GM21360 (cell line): ENCODE results near the gene TUBB3.
"Not testable (repeated sequence)": the region's sequence is repeated elsewhere in the genome, so short reads cannot be mapped to it uniquely, and the experiment has no call there.

ENCODE experiments used
- ATAC-seq: cut with Tn5 transposase; IDR thresholded peaks from one replicate; pipeline ENCODE4 v1.9.1; 2021; ENCODE audit warnings: mild to moderate bottlenecking, moderate library complexity; ENCODE audit not compliant: unreplicated experiment

TUBB3 gene

DNA sequence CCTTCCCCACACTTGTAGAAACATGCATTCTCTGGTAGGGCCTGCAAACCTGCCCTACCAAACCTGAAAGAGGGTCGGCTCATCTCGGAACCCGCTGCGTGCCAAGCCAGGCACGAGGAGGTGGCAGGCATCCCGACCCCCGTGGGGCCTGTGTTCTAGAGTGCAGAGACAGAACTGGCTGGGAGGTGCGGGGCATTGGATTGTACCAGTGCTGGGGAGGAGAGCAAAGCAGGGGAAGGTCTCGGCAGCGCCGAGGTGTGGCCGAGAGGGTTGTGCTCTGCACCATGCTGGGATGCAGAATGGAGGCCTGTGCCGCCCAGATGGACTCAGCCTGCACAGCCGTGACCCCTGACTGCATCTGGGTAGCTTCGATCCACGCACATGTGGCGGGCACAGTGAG, 22.3 kb upstream of the TUBB3 start:
- ATAC-seq: no peak

DNA sequence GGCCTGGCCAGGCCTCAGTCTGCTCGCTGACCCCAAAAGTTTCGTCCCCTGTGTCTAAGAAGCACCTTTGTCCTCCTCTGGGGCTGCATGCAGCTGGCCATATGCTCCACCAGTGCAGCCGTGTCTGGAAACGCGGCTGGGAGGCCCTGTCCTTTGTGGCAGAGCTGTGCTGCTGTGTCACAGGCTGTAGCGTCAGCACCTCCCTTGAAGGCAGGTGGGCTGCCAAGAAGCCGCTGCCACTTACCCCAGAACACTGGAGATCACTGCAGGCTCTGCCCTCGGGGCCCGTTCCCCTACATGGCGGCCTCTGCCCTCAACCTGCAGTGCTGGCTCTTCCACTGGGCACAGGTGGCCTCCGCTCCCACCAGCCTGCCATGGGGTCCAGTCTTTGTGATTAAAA, 20.2 kb upstream of the TUBB3 start:
- ATAC-seq: no peak

DNA sequence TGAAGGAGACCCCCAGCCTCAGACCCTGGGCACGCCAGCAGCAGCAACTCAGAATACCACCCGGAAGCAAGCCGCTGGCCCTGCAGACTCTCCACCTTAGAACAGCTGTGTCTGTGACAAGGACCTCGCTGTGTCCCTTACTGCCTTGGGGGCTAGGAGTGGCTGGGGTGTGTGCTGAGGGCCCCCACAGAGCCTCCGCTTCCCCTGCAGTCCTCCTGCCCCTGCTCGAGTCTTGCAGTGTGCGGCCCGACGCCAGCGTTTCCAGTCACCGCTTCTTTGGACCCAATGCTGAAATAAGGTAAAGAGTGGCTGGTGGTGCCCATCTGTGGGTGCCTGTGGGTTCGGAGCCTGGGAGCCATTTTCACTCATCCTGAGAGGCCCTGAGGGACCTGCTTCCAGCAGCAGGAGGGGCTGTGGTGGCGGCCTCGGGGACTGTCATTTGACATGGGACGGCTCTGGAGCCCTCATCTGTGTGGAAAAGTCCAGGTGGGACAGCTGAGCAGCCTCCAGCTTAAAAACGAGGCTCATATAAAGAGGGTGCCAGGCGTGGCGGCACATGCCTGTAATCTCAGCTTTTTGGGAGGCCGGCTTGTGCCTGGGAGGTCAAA, 19.1 kb upstream of the TUBB3 start:
- no peak for ATAC-seq

DNA sequence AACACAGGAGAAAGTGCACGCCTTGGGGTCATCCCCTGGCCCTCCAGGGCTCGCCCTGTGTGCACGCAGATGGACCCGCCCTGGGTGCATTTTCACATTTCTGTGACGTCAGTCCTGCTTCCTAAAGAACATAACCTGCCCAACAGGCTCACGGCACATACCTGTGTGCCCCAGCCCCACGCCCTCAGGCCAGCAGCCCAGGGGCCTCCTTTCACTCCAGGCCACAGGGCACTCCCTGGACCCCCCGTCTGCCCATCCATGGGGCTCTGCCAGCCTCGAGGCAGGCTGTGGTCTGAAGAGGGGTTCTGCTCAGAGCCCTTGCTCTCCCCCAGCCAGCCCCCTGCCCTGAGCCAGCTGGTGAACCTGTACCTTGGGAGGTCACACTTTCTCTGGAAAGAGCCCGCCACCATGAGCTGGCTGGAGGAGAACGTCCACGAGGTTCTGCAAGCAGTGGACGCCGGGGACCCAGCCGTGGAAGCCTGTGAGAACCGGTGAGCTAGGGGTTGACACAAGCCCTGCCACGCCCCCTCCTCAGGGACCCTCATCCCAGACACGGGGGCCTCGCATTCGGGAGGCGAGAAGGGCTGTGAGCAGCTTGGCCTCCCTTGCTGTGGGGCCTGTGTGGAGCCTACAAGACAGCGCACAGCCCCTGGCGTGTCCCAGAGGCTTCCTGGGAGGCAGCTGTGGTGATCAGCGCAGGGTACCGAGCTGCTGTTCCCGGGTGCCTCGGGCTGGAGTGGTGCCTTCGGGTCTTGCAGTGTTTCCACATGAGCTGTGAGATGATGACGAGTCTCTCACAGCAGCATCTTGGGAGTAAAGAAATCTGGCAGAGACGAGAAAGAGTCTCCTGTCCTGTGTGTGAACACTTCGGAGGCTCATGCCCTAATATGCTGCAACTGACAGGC, 18.3 kb upstream of the TUBB3 start:
- no peak for ATAC-seq

DNA sequence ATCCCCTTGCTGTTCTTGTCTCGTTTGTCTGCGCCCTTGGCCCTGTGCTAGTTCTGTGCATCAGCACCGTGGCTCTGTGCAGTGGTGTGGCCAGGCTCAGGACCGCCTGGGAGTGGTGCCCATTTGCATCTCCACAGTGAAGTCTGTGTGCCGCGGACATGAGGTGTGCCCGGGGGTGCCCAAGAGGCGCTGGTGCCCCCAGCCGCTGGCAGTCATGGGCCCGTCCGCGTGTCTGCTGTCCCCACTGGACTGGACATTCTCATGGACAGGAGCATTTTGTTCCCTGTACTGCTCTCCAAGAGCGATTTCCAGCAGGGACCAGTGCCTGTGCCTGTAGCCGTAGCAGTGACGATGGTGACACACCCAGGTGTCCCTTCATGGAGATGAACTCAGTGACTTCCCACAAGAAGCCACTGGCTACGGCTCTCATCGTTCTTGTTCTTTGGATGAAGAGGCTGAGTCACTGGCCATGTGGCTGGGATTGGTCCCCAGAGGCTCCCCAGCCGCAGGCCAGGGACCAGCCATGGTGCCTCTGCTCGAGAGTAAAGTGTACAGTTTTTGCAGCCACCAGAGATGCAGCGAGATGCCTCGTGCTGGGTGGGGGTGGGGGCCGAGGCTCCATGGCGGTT, 17.5 kb upstream of the TUBB3 start:
- no peak for ATAC-seq

DNA sequence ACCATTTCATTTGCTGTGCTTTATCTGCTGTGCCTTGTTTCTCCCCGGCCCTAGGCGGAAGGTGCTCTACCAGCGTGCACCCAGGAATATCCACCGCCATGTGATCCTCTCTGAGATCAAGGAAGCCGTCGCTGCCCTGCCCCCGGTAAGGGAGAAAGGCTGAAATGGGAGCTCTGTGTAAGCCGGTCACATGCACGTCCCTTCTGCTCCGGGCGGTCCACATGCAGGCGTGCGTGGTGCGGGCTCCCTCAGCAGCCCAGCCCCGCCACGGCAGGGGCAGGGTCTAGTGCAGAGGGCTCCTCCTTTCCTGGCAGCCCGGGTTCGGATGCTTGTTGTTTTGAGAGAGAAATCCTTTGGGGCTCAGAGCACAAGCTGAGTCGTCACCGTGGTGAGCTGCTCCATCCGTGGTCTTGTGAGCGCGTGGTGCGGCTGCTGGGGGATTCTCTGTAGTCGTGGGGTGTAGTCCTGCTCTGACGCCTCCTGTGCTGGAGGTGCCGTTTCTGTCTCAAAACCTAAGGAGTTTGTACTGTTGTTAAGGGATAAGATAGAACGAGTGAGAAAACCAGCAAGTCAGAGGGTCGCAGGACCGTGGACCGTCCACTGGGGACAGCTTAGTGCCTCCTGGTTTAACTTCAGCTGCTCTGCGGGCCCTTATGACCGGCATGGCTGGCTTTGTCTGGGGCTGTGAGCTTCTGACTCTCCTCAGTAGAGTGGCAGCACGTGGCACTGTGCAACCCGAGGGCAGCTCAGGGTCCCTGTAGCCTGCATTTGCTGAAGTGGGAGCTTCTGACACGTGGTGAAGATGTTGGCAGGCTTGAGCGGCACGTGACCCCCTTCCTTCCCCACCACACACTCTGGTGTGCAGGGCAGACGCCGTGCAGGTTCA, 16.8 kb upstream of the TUBB3 start:
- ATAC-seq: no peak

DNA sequence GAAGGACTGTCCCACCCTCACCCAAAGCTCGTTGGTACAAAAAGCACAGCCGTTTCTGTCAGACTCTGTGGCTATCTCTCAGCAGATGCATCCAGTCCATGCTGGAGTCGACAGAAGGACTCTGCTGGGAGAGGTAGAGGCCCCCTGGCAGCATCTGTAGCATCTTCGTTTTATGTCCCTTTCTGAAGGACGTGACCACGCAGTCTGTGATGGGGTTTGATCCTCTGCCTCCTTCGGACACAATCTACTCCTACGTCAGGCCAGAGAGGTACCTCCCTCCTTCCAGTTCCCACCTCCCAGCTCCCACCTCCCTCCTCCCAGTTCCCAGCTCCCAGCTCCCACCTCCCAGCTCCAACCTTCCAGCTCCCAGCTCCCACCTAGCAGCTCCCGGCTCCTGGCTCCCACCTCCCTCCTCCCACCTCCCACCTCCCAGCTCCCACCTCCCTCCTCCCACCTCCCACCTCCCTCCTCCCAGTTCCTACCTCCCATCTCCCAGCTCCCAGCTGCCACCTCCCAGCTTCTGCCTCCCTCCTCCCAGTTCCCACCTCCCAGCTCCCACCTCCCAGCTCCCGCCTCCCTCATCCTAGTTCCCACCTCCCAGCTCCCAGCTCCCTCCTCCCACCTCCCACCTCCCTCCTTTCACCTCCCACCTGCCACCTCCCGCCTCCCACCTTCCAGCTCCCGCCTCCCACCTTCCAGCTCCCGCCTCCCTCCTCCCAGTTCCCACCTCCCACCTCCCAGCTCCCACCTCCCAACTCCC, 15.9 kb upstream of the TUBB3 start:
- ATAC-seq: no peak

DNA sequence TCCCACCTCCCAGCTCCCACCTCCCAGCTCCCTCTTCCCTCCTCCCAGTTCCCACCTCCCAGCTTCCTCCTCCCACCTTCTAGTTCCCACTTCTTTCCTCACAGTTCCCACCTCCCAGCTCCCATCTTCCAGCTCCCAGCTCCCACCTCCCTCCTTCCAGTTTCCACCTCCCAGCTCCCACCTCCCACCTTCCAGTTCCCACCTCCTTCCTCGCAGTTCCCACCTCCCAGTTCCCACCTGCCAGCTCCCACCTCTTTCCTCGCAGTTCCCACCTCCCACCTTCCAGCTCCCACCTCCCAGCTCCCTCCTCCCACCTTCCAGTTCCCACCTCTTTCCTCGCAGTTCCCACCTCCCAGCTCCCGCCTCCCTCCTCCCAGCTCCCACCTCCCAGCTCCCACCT, 14.9 kb upstream of the TUBB3 start:
- ATAC-seq: no peak

DNA sequence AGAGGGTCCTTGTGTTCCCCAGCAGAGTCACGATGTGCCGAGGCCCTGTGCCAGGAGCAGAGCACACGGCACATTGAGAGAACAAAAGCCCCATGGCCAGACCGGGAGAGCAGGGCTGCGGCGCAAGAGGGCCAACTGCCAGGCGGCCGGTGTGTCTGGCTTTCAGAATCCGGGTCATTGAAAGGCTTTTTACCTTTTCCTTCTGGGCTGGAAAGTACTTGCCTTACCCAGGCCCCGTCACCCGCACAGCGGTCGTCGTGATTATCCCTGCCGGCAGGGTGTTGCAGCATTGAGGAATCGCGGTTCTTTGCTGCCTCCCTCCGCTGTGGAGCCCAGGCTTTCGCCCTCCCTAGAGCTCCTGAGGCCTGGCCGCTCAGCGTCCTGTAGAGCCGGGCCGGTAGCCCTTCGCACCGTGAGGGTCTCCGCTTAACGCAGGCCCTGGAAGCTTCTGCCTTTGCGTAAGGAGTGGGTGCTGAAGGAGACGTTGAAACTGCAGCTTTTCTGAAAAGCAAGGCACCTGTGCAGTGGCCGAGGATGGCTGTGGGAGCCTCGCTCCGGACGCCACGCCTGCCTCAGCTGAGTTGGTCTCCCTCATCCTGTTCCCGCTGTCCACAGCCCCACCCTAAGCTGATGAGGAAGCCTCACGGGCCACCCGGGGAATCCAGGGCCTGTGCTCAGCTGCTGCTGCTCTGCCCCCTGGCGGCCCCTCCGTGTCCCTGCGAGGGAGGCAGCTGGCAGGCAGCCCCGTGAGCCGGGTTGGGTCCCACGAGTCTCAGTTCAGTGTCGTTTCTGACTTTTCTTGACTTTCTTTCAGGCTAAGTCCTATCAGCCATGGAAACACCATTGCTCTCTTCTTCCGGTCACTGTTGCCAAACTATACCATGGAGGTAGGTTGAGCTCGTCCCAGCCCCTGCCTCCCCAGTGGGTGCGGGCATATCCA, 13.1 kb upstream of the TUBB3 start:
- ATAC-seq: no peak

DNA sequence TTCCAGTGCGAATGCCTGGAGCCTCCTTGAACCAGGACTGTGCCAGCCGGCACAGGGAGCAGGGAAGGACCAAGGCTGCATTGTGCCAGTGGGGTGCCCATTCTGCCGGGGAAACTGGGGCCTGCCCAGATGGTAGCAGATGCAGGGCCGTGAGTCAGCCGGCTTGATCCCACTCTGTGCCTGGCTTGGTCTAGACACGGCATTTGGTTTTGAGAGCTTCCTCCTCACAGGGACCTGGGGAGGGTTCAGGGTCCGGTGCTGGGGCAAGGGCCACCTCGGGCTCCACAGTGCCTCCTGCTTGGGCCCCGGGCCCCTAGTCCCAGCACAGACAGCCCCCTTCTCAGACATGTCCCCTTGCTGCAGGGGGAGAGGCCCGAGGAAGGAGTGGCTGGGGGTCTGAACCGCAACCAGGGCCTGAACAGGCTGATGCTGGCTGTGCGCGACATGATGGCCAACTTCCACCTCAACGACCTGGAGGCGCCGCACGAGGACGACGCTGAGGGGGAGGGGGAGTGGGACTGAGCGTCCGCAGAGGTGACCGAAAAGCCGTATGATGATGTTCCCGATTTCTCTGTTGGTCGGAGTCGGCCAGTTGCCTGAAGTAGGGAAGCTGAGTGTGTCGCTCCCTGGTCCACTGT, 12.3 kb upstream of the TUBB3 start:
- ATAC-seq: no peak

DNA sequence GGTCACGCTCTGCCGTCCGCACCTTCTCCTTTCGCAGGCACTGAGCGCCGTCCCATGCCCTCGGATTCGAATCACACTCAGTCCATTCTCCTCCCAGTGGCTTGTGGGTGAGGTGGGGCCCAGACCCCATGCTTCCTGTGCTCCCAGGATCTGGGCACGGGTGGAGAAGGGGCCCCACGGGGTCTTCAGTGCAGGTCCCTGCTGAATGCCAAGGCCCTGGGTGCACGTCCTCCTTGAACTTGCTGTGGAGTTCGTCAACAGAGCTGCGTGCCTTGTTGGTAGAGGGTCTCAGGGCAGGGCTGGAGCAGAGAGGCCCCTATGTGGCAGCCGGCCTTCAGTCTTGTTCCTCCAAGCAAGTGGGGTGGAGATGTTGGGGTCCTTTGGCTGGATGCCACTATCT, 11.8 kb upstream of the TUBB3 start:
- no peak for ATAC-seq

DNA sequence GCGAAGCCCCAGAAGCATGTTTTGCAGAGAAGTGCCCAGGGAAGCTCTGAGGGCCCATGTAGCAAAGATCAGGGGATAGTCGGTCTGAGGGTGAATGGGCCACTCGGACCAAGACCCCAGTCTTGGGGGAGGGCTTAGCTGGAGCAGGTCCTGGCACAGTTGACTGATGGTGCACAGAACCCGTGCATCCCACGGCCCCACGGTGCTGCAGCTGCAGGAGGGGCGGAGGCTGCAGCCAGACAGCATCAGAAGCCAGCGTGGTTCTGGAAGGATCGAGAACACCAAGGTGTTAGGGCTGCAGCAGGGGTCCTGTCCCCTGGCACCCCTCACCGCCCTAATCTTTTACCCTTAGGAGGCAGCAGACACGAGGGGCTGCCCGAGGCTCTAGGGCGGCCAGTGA, 11.0 kb upstream of the TUBB3 start:
- no peak for ATAC-seq

DNA sequence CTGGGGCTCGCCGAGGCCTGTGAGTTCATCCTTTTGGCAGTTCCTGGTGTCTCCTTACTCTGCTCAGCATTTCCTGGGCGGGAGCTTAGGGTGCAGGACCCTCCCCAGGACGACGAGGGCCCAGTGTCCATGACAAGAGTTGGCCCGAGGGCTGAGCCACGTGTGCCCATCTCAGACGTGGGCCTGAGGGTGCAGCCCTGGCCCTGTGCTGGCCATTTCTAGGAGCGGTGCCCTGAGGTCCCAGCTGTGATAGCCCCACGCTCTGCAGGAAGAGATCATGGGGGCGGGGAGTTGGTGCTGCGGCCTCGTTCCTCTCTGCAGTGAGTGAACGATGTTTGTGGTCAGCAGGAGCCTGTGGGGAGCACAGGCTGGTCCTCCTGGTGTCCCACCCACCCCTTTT, 10.5 kb upstream of the TUBB3 start:
- ATAC-seq: no peak

DNA sequence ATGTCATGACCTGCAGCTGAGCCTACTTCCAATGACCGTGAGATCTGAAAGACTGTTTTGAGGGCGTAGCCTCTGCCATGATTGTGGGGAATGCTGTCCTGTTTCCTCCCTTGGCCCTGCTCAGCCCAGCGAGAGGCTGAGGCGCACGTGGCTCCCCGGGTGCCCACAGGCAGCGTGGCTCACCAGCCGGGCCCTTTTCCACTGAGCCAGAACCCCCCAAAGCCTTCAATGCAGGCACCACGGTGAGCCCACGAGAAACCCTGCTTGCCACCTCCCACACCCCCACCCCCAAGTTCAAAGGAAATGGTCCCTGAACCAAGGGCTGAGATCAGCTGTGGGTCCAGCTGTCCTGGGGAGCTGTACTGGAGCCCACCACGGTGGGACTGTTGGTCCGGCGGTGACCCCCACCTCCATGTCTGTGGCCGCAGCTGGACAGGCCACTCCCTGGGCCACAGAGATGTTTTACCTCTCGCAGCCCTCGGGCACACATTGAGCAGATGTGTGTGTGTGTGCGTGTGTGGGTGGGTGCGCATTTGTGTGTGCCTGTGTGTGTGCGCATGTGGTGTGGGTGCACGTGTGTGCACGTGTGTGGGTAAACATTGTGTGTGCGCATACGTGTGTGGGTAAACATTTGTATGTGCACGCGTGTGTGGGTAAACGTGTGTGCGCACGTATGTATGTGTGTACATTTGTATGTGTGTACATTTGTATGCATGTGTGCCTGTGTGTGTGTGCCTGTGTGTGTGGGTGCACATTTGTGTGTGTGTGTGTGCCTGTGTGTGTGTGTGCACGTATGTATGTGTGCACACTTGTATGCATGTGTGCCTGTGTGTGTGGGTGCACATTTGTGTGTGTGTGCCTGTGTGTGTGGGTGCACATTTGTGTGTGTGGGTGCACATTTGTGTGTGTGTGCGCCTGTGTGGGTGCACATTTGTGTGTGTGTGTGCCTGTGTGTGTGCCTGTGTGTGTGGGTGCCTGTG, 9.4 kb upstream of the TUBB3 start:
- ATAC-seq: no peak

DNA sequence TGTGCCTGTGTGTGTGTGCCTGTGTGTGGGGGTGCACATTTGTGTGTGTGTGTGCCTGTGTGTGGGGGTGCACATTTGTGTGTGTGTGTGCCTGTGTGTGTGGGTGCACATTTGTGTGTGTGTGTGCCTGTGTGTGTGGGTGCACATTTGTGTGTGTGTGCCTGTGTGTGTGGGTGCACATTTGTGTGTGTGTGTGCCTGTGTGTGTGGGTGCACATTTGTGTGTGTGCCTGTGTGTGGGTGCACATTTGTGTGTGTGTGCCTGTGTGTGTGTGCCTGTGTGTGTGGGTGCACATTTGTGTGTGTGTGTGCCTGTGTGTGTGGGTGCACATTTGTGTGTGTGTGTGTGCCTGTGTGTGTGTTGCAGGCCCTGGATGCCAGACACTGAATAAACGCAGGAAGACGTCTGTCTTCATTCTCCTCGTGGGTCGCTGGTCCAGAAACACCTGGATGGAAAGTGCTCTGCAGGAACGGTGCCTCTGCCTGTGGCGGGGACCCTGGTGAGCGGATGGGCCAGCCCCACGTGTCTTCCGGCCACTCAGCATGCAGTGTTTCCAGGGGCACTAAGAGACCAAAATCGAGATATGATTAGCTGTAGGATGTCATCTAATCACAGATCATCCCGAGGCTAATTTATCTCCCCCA, 8.4 kb upstream of the TUBB3 start:
- ATAC-seq: not testable (repeated sequence)

DNA sequence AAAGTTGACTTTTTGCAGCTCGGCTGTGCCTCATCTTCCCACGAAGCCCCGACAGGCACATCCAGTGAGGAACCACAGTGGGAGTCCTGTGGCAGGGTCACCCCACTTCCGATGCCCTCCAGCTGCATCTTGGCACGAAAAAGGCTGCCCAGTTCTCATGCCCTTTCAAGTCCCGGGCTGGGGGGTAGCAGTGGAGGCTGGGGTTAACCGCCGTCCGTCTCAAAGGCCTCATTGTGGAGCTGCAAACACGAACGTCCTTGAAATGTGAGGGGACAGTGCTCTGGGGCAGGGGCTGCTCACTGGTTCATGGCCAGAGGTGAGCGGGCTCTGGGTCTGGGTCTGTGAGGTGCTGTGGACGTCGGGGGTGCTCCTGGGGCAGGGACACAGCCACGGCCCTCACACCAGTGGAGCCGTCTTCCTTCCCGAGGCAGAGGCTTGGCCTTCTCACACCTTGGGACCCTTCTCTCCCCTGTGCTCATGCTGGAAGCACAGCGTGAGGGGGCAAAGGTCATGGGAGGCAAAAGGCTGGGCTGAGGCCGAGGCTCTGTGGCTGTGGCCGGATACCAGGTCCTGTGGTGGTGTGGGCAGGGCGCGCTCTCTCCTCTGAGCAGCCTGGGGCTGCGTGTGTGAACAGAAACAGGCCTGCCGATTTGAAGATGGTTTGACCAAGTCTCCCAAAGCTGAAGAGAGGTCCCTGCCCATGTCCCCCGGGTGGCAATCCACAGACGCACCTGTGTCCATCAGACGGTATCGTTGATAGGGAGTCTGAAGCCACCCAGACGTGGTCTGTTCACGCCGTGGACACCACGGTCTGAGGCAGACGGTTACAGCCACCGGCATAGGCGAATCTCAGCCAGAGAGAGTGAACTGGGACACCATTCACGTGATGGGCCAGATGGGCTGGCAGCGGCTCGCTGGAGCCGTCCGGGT, 7.6 kb upstream of the TUBB3 start:
- ATAC-seq: no peak
